Peyer's patch (tissue), 4 donors: ENCODE measurements around the gene KCNN3.

Source experiments
- POLR2A ChIP-seq, 2 donors: fragments of 450-650 bp; IDR thresholded peaks; one replicate each; pipeline ENCODE4 v1.5.1; 2017; ENCODE audit warnings: antibody characterized with exemption in 2 of 2, mild to moderate bottlenecking in 2 of 2, moderate library complexity in 2 of 2
- TF ChIP-seq, protein P1 (sequence below), 6 experiments: fragments of 450-650 bp in 4 of 6; fragments of 200-600 bp in 2 of 6; sonication (generic) in 1 of 6; IDR thresholded peaks; one replicate each; pipeline ENCODE4 v1.5.1; 2017 to 2019; ENCODE audit warnings: antibody characterized with exemption in 6 of 6, mild to moderate bottlenecking in 3 of 6, moderate library complexity in 1 of 6

DNA sequence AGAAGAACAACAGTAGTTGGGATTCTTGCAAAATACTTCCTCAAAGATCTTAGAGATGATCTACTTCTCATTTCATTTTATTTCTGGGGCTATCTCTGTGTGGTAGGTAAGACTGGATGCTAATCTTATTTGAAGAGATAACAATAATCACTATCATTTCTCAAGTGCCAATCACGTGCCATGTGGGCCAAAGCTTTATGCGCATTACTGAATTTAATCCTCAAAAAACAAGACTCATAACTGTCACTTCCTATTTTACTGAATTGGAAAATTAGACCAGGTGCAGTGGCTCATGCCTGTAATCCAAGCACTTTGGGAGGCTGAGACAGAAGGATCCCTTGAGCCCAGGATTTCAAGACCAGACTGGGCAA is 121.7 kb downstream of the KCNN3 start:
- no peak for TF ChIP-seq POLR2A (IDR thresholded peaks at IDR 0.05)
- TF ChIP-seq, protein P1, sequence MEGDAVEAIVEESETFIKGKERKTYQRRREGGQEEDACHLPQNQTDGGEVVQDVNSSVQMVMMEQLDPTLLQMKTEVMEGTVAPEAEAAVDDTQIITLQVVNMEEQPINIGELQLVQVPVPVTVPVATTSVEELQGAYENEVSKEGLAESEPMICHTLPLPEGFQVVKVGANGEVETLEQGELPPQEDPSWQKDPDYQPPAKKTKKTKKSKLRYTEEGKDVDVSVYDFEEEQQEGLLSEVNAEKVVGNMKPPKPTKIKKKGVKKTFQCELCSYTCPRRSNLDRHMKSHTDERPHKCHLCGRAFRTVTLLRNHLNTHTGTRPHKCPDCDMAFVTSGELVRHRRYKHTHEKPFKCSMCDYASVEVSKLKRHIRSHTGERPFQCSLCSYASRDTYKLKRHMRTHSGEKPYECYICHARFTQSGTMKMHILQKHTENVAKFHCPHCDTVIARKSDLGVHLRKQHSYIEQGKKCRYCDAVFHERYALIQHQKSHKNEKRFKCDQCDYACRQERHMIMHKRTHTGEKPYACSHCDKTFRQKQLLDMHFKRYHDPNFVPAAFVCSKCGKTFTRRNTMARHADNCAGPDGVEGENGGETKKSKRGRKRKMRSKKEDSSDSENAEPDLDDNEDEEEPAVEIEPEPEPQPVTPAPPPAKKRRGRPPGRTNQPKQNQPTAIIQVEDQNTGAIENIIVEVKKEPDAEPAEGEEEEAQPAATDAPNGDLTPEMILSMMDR (IDR thresholded peaks at IDR 0.05) = no peak
